Measurements from ENCODE around the gene MAP6D1. TPM values are rescaled to one million over a fixed set of nuclear protein-coding genes. Genes with fewer than 3 reads are reported as not detected.

The MAP6D1 gene
- total and polyA plus RNA-seq, 2 donors from 2014 or later, result 1.4 to 1.5 TPM

DNA sequence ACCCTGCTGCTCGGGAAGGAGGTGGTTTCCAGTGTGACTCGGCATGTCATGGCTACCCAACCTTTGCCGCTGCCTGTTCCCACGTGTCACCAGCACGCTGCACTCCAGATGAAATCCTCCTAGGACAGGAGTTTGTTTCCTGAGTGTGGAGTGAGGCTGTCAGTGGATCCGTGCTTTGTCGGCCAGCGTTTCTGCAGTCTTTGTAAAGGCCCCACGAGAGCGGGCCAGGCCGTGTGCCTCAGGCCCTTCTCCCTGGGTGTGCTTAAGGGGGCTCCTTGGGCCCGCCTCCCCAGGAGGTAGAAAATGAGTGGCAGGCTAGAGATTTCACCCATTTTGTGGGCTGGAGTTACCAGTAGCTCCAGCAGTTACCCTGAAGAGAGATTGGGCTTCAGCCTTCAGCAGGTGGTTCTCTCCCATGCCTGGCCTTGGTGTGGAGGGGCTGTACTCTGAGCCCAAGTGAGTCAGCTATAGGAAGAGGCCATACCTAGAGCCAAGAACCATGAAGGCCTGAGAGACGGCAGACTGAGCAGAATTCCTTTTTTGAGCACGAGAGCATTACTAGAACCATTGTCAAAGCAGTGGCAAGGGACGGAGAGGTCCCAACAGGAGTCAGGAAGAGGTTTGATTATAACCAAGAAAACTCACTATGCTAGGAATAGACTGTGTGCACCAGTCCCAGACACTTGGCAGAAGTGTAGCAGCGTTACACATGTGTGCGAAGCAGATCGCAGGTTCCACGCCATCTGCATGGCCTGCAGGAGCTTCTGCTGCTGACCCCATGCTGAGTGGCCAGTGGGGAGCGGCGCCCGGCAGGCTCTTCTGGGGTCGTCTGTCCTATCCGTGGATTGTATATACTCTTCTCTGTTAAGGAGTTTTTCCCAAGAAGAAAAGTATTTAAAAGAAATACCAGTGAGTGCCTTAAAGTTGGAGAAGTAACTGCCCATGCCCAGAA lies 14.5 kb downstream of the MAP6D1 start:
- TF ChIP-seq CTCF (IDR thresholded peaks at IDR 0.05; ENCODE audit: borderline replicate concordance, extremely low read depth, insufficient read depth), result no peak
- Histone ChIP-seq H3K27me3 (ENCODE audit: control insufficient read depth, insufficient read depth, low read length) (no peaks in the 10 kb centered on the region), H3K36me3 (ENCODE audit: control insufficient read depth in 2 of 3, insufficient read depth in 3 of 3, low read length in 3 of 3) (peaks cover 3 to 18% (median 15%) of the 10 kb centered on the region in 3 donors), H3K4me3 (ENCODE audit: low read length in 3 of 3) (no peak overlapping the region), H3K9ac (ENCODE audit: low read length in 3 of 3) (no peak overlapping the region), H3K9me3 (ENCODE audit: control insufficient read depth in 2 of 3, insufficient read depth in 1 of 3, low read length in 3 of 3) (no peaks in the 10 kb centered on the region), H3K4me1 (ENCODE audit: control insufficient read depth in 2 of 3, insufficient read depth in 2 of 3, low read depth in 1 of 3, low read length in 3 of 3) (no peaks in the 10 kb centered on the region), H3K27ac (ENCODE audit: low read depth in 2 of 2, low read length in 2 of 2) (no peak overlapping the region)
- FAIRE-seq (no peak), DNase-seq (no peak)
- intact Hi-C loops (cut with DNase I), result no loop called here

DNA sequence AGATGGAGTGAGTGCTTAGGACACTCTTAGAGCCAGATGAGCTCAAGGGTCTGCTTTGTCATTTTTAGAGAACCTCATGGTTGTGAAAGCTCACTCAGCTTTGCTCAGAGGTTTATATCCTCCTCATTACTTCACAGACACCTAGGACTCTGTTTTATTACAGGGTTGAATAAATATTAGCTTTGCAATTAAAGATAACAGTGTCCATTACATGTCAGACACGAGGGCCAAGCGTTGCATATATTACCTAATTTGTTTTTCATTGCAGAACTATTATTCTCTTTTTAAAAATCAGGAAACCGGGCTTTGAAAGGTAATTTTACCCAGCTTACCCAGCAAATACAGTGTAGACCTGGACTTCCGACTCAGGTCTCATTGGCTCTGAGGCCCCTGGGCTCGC lies 16.1 kb downstream of the MAP6D1 start:
- TF ChIP-seq CTCF (IDR thresholded peaks at IDR 0.05; ENCODE audit: borderline replicate concordance, extremely low read depth, insufficient read depth), result no peak
- Histone ChIP-seq H3K4me1 (ENCODE audit: control insufficient read depth in 2 of 3, insufficient read depth in 2 of 3, low read depth in 1 of 3, low read length in 3 of 3) (no peaks in the 10 kb centered on the region), H3K9me3 (ENCODE audit: control insufficient read depth in 2 of 3, insufficient read depth in 1 of 3, low read length in 3 of 3) (no peaks in the 10 kb centered on the region), H3K9ac (ENCODE audit: low read length in 3 of 3) (no peak overlapping the region), H3K4me3 (ENCODE audit: low read length in 3 of 3) (no peak overlapping the region), H3K27ac (ENCODE audit: low read depth in 2 of 2, low read length in 2 of 2) (no peak overlapping the region), H3K36me3 (ENCODE audit: control insufficient read depth in 2 of 3, insufficient read depth in 3 of 3, low read length in 3 of 3) (peaks cover 3 to 19% (median 18%) of the 10 kb centered on the region in 3 donors), H3K27me3 (ENCODE audit: control insufficient read depth, insufficient read depth, low read length) (no peaks in the 10 kb centered on the region)
- FAIRE-seq, result no peak
- intact Hi-C loops (cut with DNase I), result no loop called here
- no peak for DNase-seq

DNA sequence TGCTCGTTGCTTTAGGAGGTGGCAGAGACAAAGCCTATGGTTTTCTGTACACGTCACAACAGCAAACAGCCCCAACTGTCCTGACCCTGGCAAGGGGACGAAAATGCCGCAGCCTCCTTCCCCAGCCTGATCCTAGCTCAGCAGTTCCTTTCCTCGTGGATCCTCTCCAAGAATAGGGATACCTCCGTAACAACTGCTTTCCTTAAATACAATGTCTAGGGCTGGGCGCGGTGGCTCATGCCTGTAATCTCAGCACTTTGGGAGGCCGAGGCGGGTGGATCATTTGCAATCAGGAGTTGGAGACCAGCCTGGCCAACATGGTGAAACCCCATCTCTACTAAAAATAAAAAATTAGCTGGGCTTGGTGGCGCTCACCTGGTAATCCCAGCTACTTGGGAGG lies 17.0 kb downstream of the MAP6D1 start:
- intact Hi-C loops (cut with DNase I), result no loop called here
- Histone ChIP-seq H3K27me3 (ENCODE audit: control insufficient read depth, insufficient read depth, low read length) (no peaks in the 10 kb centered on the region), H3K9me3 (ENCODE audit: control insufficient read depth in 2 of 3, insufficient read depth in 1 of 3, low read length in 3 of 3) (no peaks in the 10 kb centered on the region), H3K9ac (ENCODE audit: low read length in 3 of 3) (no peak overlapping the region), H3K4me1 (ENCODE audit: control insufficient read depth in 2 of 3, insufficient read depth in 2 of 3, low read depth in 1 of 3, low read length in 3 of 3) (no peaks in the 10 kb centered on the region), H3K36me3 (ENCODE audit: control insufficient read depth in 2 of 3, insufficient read depth in 3 of 3, low read length in 3 of 3) (peaks cover 3 to 22% (median 18%) of the 10 kb centered on the region in 3 donors), H3K4me3 (ENCODE audit: low read length in 3 of 3) (no peak overlapping the region), H3K27ac (ENCODE audit: low read depth in 2 of 2, low read length in 2 of 2) (no peak overlapping the region)
- FAIRE-seq, result no peak
- no peak for DNase-seq
- TF ChIP-seq CTCF (IDR thresholded peaks at IDR 0.05; ENCODE audit: borderline replicate concordance, extremely low read depth, insufficient read depth), result no peak
